ENCODE results near the gene MCC. TPM values are rescaled to one million over a fixed set of nuclear protein-coding genes. Genes with fewer than 3 reads are reported as not detected.

Gene MCC
- total RNA-seq, 1 experiment from 2014 or later: 7.1 TPM

DNA sequence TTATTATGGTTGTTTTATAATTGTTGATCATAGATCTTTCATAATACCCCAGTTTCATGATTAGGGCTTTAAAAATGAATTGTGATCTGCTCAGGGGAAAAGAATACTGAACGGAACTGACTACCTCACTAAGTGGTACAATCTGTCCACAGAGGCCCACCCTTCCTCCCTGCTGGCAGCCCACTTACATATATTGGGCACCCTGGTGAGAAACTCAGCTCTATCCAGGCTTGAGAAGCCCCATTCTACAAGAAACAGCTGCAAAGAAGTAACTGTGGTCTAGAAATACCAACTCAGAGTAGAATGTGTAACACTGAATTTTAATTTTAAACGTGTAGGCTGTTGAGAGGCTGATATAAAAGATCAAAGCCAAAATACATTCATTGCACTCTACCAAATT, 100.4 kb downstream of the MCC start:
- no TSS peak for BruUV-seq (replicated peaks)

GRCh38 chr5:113384782-113385285, 103.4 kb downstream of the MCC start:
- Histone ChIP-seq H3K27me3 (ENCODE audit: low read length) (no peaks in the 10 kb centered on the region), H2AFZ (ENCODE audit: low read length) (no peak overlapping the region), H3K36me3 (ENCODE audit: low read depth, low read length) (no peaks in the 10 kb centered on the region), H3K9ac (ENCODE audit: low read length) (no peak overlapping the region), H4K20me1 (ENCODE audit: low read length) (no peaks in the 10 kb centered on the region), H3K27ac (ENCODE audit: low read length) (no peak overlapping the region), H3K9me2 (replicated peaks; ENCODE audit: low read length) (no peaks in the 10 kb centered on the region), H3K4me1 (ENCODE audit: insufficient read depth, low read length) (peaks cover 6% of the 10 kb centered on the region), H3K4me3 (ENCODE audit: low read length) (no peak overlapping the region), H3F3A (ENCODE audit: low read length, unreplicated experiment) (no peaks in the 10 kb centered on the region), H3K4me2 (ENCODE audit: low read length) (no peak overlapping the region), H3K9me3 (ENCODE audit: low read length) (no peaks in the 10 kb centered on the region), H3K79me2 (ENCODE audit: low read length) (no peaks in the 10 kb centered on the region)
- DNase-seq (no peak), ATAC-seq (no peak)
- no peak for TF ChIP-seq CTCF (conservative IDR thresholded peaks at IDR 0.05; ENCODE audit: low read depth, low read length)
- TF ChIP-seq EZH2phosphoT487 (IDR thresholded peaks at IDR 0.05; ENCODE audit: borderline replicate concordance, low read length): no peak
- TF ChIP-seq EZH2 (IDR thresholded peaks at IDR 0.05; ENCODE audit: low read length, unreplicated experiment): no peak
- CTCF ChIA-PET: no interaction called here
- POLR2A ChIA-PET (ENCODE audit: unreplicated experiment): no interaction called here
- intact Hi-C loops (cut with micrococcal nuclease): no loop called here
- BruUV-seq (replicated peaks): no TSS peak

More for the DNA sequence above, 100.4 kb downstream of the MCC start:
- POLR2A ChIA-PET (ENCODE audit: unreplicated experiment): no interaction called here
- H3F3A ChIP-seq (ENCODE audit: low read length, unreplicated experiment): no peaks in the 10 kb centered on the region
- no peaks in the 10 kb centered on the region for H3K36me3 ChIP-seq (ENCODE audit: low read depth, low read length)
- CTCF ChIA-PET: no interaction called here
- ATAC-seq: no peak
- DNase-seq: no peak
- no peak overlapping the region for H3K4me3 ChIP-seq (ENCODE audit: low read length)
- H3K9ac ChIP-seq (ENCODE audit: low read length): no peak overlapping the region
- H3K27ac ChIP-seq (ENCODE audit: low read length): no peak overlapping the region
- H2AFZ ChIP-seq (ENCODE audit: low read length): no peak overlapping the region
- intact Hi-C loops (cut with micrococcal nuclease): no loop called here
- H3K9me3 ChIP-seq (ENCODE audit: low read length): no peaks in the 10 kb centered on the region
- no peaks in the 10 kb centered on the region for H4K20me1 ChIP-seq (ENCODE audit: low read length)
- H3K4me2 ChIP-seq (ENCODE audit: low read length): no peak overlapping the region
- no peaks in the 10 kb centered on the region for H3K79me2 ChIP-seq (ENCODE audit: low read length)
- TF ChIP-seq EZH2 (IDR thresholded peaks at IDR 0.05; ENCODE audit: low read length, unreplicated experiment): no peak
- no peak for TF ChIP-seq EZH2phosphoT487 (IDR thresholded peaks at IDR 0.05; ENCODE audit: borderline replicate concordance, low read length)
- TF ChIP-seq CTCF (conservative IDR thresholded peaks at IDR 0.05; ENCODE audit: low read depth, low read length): no peak
- H3K27me3 ChIP-seq (ENCODE audit: low read length): peaks cover 9% of the 10 kb centered on the region; the same call in 1 of the 2 replicates
- H3K9me2 ChIP-seq (replicated peaks; ENCODE audit: low read length): no peaks in the 10 kb centered on the region
- peaks cover 3% of the 10 kb centered on the region for H3K4me1 ChIP-seq (ENCODE audit: insufficient read depth, low read length)

DNA sequence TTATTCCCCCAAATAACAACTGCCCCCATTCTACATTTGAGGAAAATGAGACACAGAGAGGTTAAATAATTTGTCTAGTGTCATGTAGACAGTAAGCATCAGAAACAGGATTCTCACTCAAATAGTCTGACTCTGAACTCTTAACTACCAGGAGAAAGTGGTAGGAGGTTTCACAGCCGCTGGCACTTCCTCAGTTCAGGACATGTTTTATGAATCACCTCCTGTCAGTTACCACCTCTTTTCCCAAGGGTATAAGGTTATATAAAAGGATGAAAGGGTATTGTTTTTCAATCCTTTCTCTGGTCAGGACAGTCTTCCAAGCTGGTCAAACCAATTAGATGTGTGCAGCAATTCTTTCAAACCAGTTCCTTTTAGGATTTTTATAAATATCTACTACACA, 105.5 kb downstream of the MCC start:
- H3K9me2 ChIP-seq (replicated peaks; ENCODE audit: low read length): no peaks in the 10 kb centered on the region
- no peak overlapping the region for H3K4me2 ChIP-seq (ENCODE audit: low read length)
- no peaks in the 10 kb centered on the region for H4K20me1 ChIP-seq (ENCODE audit: low read length)
- DNase-seq (peak; percentile 51), ATAC-seq (peak; percentile 87)
- intact Hi-C loops (cut with micrococcal nuclease): no loop called here
- no peaks in the 10 kb centered on the region for H3K9me3 ChIP-seq (ENCODE audit: low read length)
- no TSS peak for BruUV-seq (replicated peaks)
- H3K36me3 ChIP-seq (ENCODE audit: low read depth, low read length): no peaks in the 10 kb centered on the region
- no peak overlapping the region for H3K4me3 ChIP-seq (ENCODE audit: low read length)
- peaks cover 6% of the 10 kb centered on the region for H3K4me1 ChIP-seq (ENCODE audit: insufficient read depth, low read length)
- ChIA-PET POLR2A (ENCODE audit: unreplicated experiment) (no interaction called here), CTCF (interaction anchor here (0.7 kb wide), 1 partner anchor 229 kb away, joined by 9 read pairs; no protein-coding TSS in a partner anchor)
- no peaks in the 10 kb centered on the region for H3K79me2 ChIP-seq (ENCODE audit: low read length)
- H2AFZ ChIP-seq (ENCODE audit: low read length): no peak overlapping the region
- no peak for TF ChIP-seq EZH2 (IDR thresholded peaks at IDR 0.05; ENCODE audit: low read length, unreplicated experiment)
- TF ChIP-seq EZH2phosphoT487 (IDR thresholded peaks at IDR 0.05; ENCODE audit: borderline replicate concordance, low read length): no peak
- TF ChIP-seq CTCF (conservative IDR thresholded peaks at IDR 0.05; ENCODE audit: low read depth, low read length): no peak
- no peak overlapping the region for H3K27ac ChIP-seq (ENCODE audit: low read length)
- no peaks in the 10 kb centered on the region for H3K27me3 ChIP-seq (ENCODE audit: low read length)
- no peak overlapping the region for H3K9ac ChIP-seq (ENCODE audit: low read length)
- H3F3A ChIP-seq (ENCODE audit: low read length, unreplicated experiment): no peaks in the 10 kb centered on the region

Data from PC-3 (cell line).